Measurements from ENCODE around the gene IFI27L2. TPM values are rescaled to one million over a fixed set of nuclear protein-coding genes. Genes with fewer than 3 reads are reported as not detected.

Gene IFI27L2
- polyA plus RNA-seq, 1 of the 3 experiments (the other 2 are of a cell fraction) = 200 TPM

GRCh38 chr14:94174604-94175010, 45.2 kb upstream of the IFI27L2 start:
- WGBS (ENCODE audit: low lambda C conversion rate) = 2% methylated on average over 26 of the region's 39 CpGs
- Histone ChIP-seq H3K36me3 (replicated peaks in 1 of 2; ENCODE audit: control insufficient read depth in 1 of 2, insufficient read depth in 2 of 2, low read length in 1 of 2) (no peaks in the 10 kb centered on the region), H3K27me3 (ENCODE audit: insufficient read depth) (no peaks in the 10 kb centered on the region), H3K79me2 (ENCODE audit: insufficient read depth) (peaks cover 12% of the 10 kb centered on the region), H3K9ac (peak overlapping the region; percentile 67), H3K4me3 (ENCODE audit: low read depth in 2 of 2, low read length in 1 of 2) (peak overlapping the region; percentile 75 to 81), H4K20me1 (ENCODE audit: insufficient read depth) (no peaks in the 10 kb centered on the region), H3K9me3 (no peaks in the 10 kb centered on the region), H3K4me1 (ENCODE audit: control insufficient read depth in 1 of 2, insufficient read depth in 2 of 2, low read depth in 1 of 2, low read length in 1 of 2) (peaks cover 9 to 11% of the 10 kb centered on the region in 2 experiments; a peak in 2 of 4 replicates), H3F3A (replicated peaks; ENCODE audit: insufficient read depth) (peaks cover 14% of the 10 kb centered on the region), H3K9me2 (no peaks in the 10 kb centered on the region), H3K27ac (ENCODE audit: low read depth in 2 of 2, low read length in 1 of 2) (peak overlapping the region in 1 of 2 experiments; percentile 42; a peak in 1 of 4 replicates), H2AFZ (ENCODE audit: low read depth) (peak overlapping the region; percentile 75; the same call in 1 of the 2 replicates), H3K4me2 (peak overlapping the region; percentile 86)
- POLR2A ChIA-PET = no interaction called here
- TF ChIP-seq RCOR1 (IDR thresholded peaks at IDR 0.05; ENCODE audit: low read length) (no peak), POLR2AphosphoS5 (IDR thresholded peaks at IDR 0.05; ENCODE audit: low read depth, low read length) (no peak), REST (IDR thresholded peaks at IDR 0.05; ENCODE audit: low read depth, low read length) (no peak), JUND (IDR thresholded peaks at IDR 0.05) (no peak), CTCF (IDR thresholded peaks at IDR 0.05) (no peak), NFIC (IDR thresholded peaks at IDR 0.05; ENCODE audit: borderline replicate concordance) (no peak)
- CTCF ChIA-PET = interaction anchor here (2.2 to 3.0 kb wide), 3 partner anchors 38 to 235 kb away, joined by 11 to 14 read pairs (median 11); no protein-coding TSS in a partner anchor
- DNase-seq = no peak

- H3K79me2 ChIP-seq (ENCODE audit: insufficient read depth) = peaks cover 9% of the 10 kb centered on the region
- ChIA-PET CTCF (interaction anchor here (2.2 to 3.0 kb wide), 3 partner anchors 37 to 234 kb away, joined by 11 to 14 read pairs (median 11); no protein-coding TSS in a partner anchor), POLR2A (no interaction called here)
- WGBS (ENCODE audit: low lambda C conversion rate) = no CpG with 5 or more reads among the region's 84 CpGs
- no peaks in the 10 kb centered on the region for H4K20me1 ChIP-seq (ENCODE audit: insufficient read depth)
- no peaks in the 10 kb centered on the region for H3K9me3 ChIP-seq
- no peaks in the 10 kb centered on the region for H3K36me3 ChIP-seq (replicated peaks in 1 of 2; ENCODE audit: control insufficient read depth in 1 of 2, insufficient read depth in 2 of 2, low read length in 1 of 2)
- H3K27ac ChIP-seq (ENCODE audit: low read depth in 2 of 2, low read length in 1 of 2) = peak within 1 kb of the TSS; percentile 2 to 75; a peak in 3 of 4 replicates
- H3K27me3 ChIP-seq (ENCODE audit: insufficient read depth) = no peaks in the 10 kb centered on the region
- peaks cover 14% of the 10 kb centered on the region for H3F3A ChIP-seq (replicated peaks; ENCODE audit: insufficient read depth)
- H3K9ac ChIP-seq = peak within 1 kb of the TSS; percentile 75
- no peaks in the 10 kb centered on the region for H3K9me2 ChIP-seq
- H3K4me1 ChIP-seq (ENCODE audit: control insufficient read depth in 1 of 2, insufficient read depth in 2 of 2, low read depth in 1 of 2, low read length in 1 of 2) = peaks cover 9 to 11% of the 10 kb centered on the region in 2 experiments; a peak in 2 of 4 replicates
- peak within 1 kb of the TSS; percentile 75 to 81 for H3K4me3 ChIP-seq (ENCODE audit: low read depth in 2 of 2, low read length in 1 of 2)
- peak within 1 kb of the TSS; percentile 100 for H2AFZ ChIP-seq (ENCODE audit: low read depth)
- H3K4me2 ChIP-seq = peak within 1 kb of the TSS; percentile 86
- peak; percentile 97 for DNase-seq
- TF ChIP-seq REST (IDR thresholded peaks at IDR 0.05; ENCODE audit: low read depth, low read length) (no peak), USF2 (IDR thresholded peaks at IDR 0.05; ENCODE audit: borderline replicate concordance, low read depth, low read length) (no peak), NRF1 (IDR thresholded peaks at IDR 0.05; ENCODE audit: low read depth, low read length) (peak; percentile 69), TCF12 (IDR thresholded peaks at IDR 0.05) (no peak), ZBTB33 (IDR thresholded peaks at IDR 0.05; ENCODE audit: borderline replicate concordance, low read depth) (no peak), FOXM1 (IDR thresholded peaks at IDR 0.05; ENCODE audit: low read depth) (no peak), RAD21 (IDR thresholded peaks at IDR 0.05; ENCODE audit: low read length) (no peak), ELF1 (IDR thresholded peaks at IDR 0.05) (no peak)
These were observed 44.6 kb upstream of the IFI27L2 start, which contains the start of gene PPP4R4 for GRCh38 chr14:94173885-94174603. Gene PPP4R4, plus strand, starts transcription at chr14:94174322. Its CDS starts 144 bp downstream, at chr14:94174466.
